SK-N-SH treated with all-trans-retinoic acid at 6 μM for 48 hours (cell line): ENCODE measurements around the gene SV2B.

Experiments
- ATAC-seq: fragments of 200-7000 bp; cut with Tn5 transposase; 3 replicates; pipeline ENCODE4 v1.9.1; 2020; ENCODE audit warnings: mild to moderate bottlenecking, moderate library complexity
- ARNTL ChIP-seq: fragments of 450-650 bp; formaldehyde crosslinking; IDR thresholded peaks from 2 replicates; pipeline ENCODE4 v1.5.0; 2020; ENCODE audit warnings: low read depth, mild to moderate bottlenecking, moderate library complexity, borderline replicate concordance
- BACH2 ChIP-seq: fragments of 250-450 bp; sonication (Bioruptor Pico); IDR thresholded peaks from 2 replicates; pipeline ENCODE4 v1.9.0; 2021; ENCODE audit warnings: mild to moderate bottlenecking, borderline replicate concordance
- CSDC2 ChIP-seq: fragments of 250-450 bp; sonication (Bioruptor Pico); IDR thresholded peaks from 2 replicates; pipeline ENCODE4 v1.5.0; 2020; ENCODE audit warnings: mild to moderate bottlenecking, moderate library complexity
- CSRNP3 ChIP-seq: fragments of 250-450 bp; sonication (Bioruptor Pico); IDR thresholded peaks from 2 replicates; pipeline ENCODE4 v1.5.1; 2021; ENCODE audit warnings: mild to moderate bottlenecking, moderate library complexity
- ISL1 ChIP-seq: fragments of 250-450 bp; sonication (Bioruptor Pico); IDR thresholded peaks from 2 replicates; pipeline ENCODE4 v2.1.2; 2022; ENCODE audit warnings: mild to moderate bottlenecking, moderate library complexity
- OSR1 ChIP-seq: fragments of 250-450 bp; sonication (Bioruptor Pico); IDR thresholded peaks from 2 replicates; pipeline ENCODE4 v1.8.0; 2022; ENCODE audit warnings: moderate library complexity, mild to moderate bottlenecking, inconsistent platforms
- PATZ1 ChIP-seq: fragments of 250-450 bp; sonication (Bioruptor Pico); IDR thresholded peaks from 2 replicates; pipeline ENCODE4 v1.8.0; 2020; ENCODE audit warnings: mild to moderate bottlenecking, moderate library complexity, borderline replicate concordance
- POU6F1 ChIP-seq: fragments of 250-450 bp; sonication (Bioruptor Pico); IDR thresholded peaks from 2 replicates; pipeline ENCODE4 v1.8.0; 2021; ENCODE audit warnings: low read depth, mild to moderate bottlenecking, moderate library complexity, borderline replicate concordance
- RARB ChIP-seq: fragments of 250-450 bp; sonication (Bioruptor Pico); IDR thresholded peaks from 2 replicates; pipeline ENCODE4 v1.8.0; 2021; ENCODE audit warnings: mild to moderate bottlenecking, moderate library complexity
- SNAI2 ChIP-seq: fragments of 250-450 bp; sonication (Bioruptor Pico); IDR thresholded peaks from 2 replicates; pipeline ENCODE4 v1.5.0; 2020; ENCODE audit warnings: mild to moderate bottlenecking, moderate library complexity
- TCF4 ChIP-seq: fragments of 250-450 bp; sonication (Bioruptor Pico); IDR thresholded peaks from 2 replicates; pipeline ENCODE4 v1.8.0; 2021; ENCODE audit warnings: mild to moderate bottlenecking, moderate library complexity, borderline replicate concordance
- TOX ChIP-seq: fragments of 250-450 bp; sonication (Bioruptor Pico); IDR thresholded peaks from 2 replicates; pipeline ENCODE4 v1.8.0; 2021; ENCODE audit warnings: mild to moderate bottlenecking, moderate library complexity, borderline replicate concordance
- TSHZ2 ChIP-seq: fragments of 250-450 bp; sonication (Bioruptor Pico); IDR thresholded peaks from 2 replicates; pipeline ENCODE4 v1.5.0; 2020; ENCODE audit warnings: mild to moderate bottlenecking, moderate library complexity
- ZC3H10 ChIP-seq: fragments of 250-450 bp; sonication (Bioruptor Pico); IDR thresholded peaks from 2 replicates; pipeline ENCODE4 v1.5.1; 2021; ENCODE audit warnings: mild to moderate bottlenecking, moderate library complexity
- ZFP3 ChIP-seq: fragments of 250-450 bp; sonication (Bioruptor Pico); IDR thresholded peaks from 2 replicates; pipeline ENCODE4 v1.5.0; 2020; ENCODE audit warnings: mild to moderate bottlenecking, moderate library complexity
- ZFP30 ChIP-seq: fragments of 450-650 bp; formaldehyde crosslinking; IDR thresholded peaks from 2 replicates; pipeline ENCODE4 v1.5.0; 2022; ENCODE audit warnings: mild to moderate bottlenecking, moderate library complexity
- ZNF565 ChIP-seq: fragments of 450-650 bp; formaldehyde crosslinking; conservative IDR thresholded peaks from 2 replicates; pipeline ENCODE4 v1.5.0; 2020; ENCODE audit warnings: low read depth, mild to moderate bottlenecking, moderate library complexity
- ZNF70 ChIP-seq: fragments of 450-650 bp; formaldehyde crosslinking; IDR thresholded peaks from 2 replicates; pipeline ENCODE4 v1.5.0; 2020; ENCODE audit warnings: mild to moderate bottlenecking, moderate library complexity
- TF ChIP-seq, protein P1 (sequence below): fragments of 250-450 bp; sonication (Bioruptor Pico); IDR thresholded peaks from 2 replicates; pipeline ENCODE4 v1.5.1; 2020; ENCODE audit warnings: low read depth, mild to moderate bottlenecking, moderate library complexity

SV2B gene

DNA sequence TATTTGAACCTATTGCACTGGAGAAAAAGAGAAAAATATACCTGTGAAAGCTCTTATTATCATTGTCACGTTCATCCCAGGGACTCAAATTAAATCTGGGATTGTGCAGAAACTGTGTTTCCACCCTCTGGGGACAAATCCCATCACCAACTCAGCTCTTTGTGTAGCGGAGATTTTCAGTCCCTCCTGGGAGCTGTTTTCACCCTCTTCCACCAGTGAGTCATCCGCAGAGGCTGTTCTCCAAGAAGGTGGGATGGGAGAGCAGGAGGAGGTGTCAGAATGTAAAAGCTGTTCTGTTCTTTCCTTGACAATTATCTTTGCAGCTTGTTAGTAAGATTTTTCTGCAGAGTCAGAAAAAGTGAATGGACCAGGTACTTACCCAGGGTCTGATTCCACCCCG lies 28.0 kb downstream of the SV2B start (continued):
- TF ChIP-seq BACH2 (CRISPR knock-in tag) (no peak), CSRNP3 (no peak), ZNF70 (CRISPR knock-in tag) (no peak), ZC3H10 (no peak)

DNA sequence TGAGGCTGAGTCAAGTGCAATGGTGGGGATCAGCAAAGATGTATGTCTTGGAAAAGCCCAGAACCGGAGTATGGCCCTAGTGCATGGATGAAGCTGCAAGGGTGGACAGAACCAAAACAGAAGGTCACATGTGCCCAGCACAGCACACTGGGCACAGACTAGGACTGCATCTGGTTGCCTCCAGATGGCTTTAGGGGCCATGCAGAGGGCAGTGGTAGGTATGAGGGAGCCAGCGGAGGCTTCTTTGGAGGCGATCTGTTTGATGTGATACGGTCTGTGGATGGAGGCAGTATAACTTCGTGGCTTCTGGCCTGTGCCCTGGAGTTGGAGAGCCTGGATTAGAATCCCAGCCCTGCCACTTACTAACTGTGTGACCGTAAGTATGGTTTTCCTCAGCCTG lies 29.4 kb downstream of the SV2B start:
- TF ChIP-seq, protein P1, sequence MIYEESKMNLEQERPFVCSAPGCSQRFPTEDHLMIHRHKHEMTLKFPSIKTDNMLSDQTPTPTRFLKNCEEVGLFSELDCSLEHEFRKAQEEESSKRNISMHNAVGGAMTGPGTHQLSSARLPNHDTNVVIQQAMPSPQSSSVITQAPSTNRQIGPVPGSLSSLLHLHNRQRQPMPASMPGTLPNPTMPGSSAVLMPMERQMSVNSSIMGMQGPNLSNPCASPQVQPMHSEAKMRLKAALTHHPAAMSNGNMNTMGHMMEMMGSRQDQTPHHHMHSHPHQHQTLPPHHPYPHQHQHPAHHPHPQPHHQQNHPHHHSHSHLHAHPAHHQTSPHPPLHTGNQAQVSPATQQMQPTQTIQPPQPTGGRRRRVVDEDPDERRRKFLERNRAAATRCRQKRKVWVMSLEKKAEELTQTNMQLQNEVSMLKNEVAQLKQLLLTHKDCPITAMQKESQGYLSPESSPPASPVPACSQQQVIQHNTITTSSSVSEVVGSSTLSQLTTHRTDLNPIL (CRISPR knock-in tag) = no peak
- no peak for TF ChIP-seq BACH2 (CRISPR knock-in tag)
- no peak for TF ChIP-seq SNAI2 (CRISPR knock-in tag)
- TF ChIP-seq RARB = no peak
- TF ChIP-seq CSRNP3 = no peak
- TF ChIP-seq TCF4 (CRISPR knock-in tag) = no peak
- TF ChIP-seq ZNF565 = no peak
- TF ChIP-seq POU6F1 (CRISPR knock-in tag) = no peak
- no peak for TF ChIP-seq ZFP3 (CRISPR knock-in tag)
- no peak for TF ChIP-seq TSHZ2
- no peak for TF ChIP-seq CSDC2 (CRISPR knock-in tag)
- no peak for TF ChIP-seq TOX (CRISPR knock-in tag)
- no peak for TF ChIP-seq ARNTL (CRISPR knock-in tag)
- TF ChIP-seq OSR1 = no peak
- no peak for ATAC-seq

GRCh38 chr15:91132079-91132478 lies 32.0 kb downstream of the SV2B start:
- no peak for TF ChIP-seq BACH2 (CRISPR knock-in tag)
- TF ChIP-seq POU6F1 (CRISPR knock-in tag) = no peak
- TF ChIP-seq ISL1 (CRISPR knock-in tag) = no peak
- no peak for TF ChIP-seq ZFP30 (CRISPR knock-in tag)
- no peak for TF ChIP-seq SNAI2 (CRISPR knock-in tag)
- no peak for TF ChIP-seq PATZ1 (CRISPR knock-in tag)
- no peak for TF ChIP-seq ZC3H10
- no peak for TF ChIP-seq ZNF70 (CRISPR knock-in tag)
- no peak for ATAC-seq
